CD4-positive, alpha-beta T cell (primary cell): ENCODE measurements around the gene CASP9. TPM values are rescaled to one million over a fixed set of nuclear protein-coding genes. Genes with fewer than 3 reads are reported as not detected.

Source experiments
- ATAC-seq: fragments of 200-7000 bp; cut with Tn5 transposase; one replicate; pipeline ENCODE4 v1.10.0; 2022; ENCODE audit warnings: mild to moderate bottlenecking; ENCODE audit not compliant: poor library complexity
- CTCF ChIA-PET: fragments of 350-600 bp; sonication (Branson Sonifier 250); formaldehyde crosslinking; loops from one replicate; lab custom pipeline; 2021; ENCODE audit warnings: antibody characterized with exemption, inconsistent platforms; lab: Charles Lee
- POLR2A ChIA-PET: fragments of 350-600 bp; sonication (Branson Sonifier 250); formaldehyde crosslinking; loops from one replicate; lab custom pipeline; 2021; ENCODE audit warnings: antibody characterized with exemption, inconsistent platforms; lab: Charles Lee
- DNase-seq, 14 experiments: peaks; one replicate each; pipeline ENCODE4 v3.0.0-alpha.2; 2013 to 2020; ENCODE audit warnings: mixed read lengths in 2 of 14
- H3K27ac ChIP-seq, 2 donors: one replicate each; pipeline versions ENCODE4 v1.5.1 to v1.7.0; 2013; ENCODE audit warnings: low read length in 2 of 2, low read depth in 1 of 2, mild to moderate bottlenecking in 1 of 2
- H3K27me3 ChIP-seq, 2 experiments: 1 replicate in 1 of 2; 2 replicates in 1 of 2; pipeline versions ENCODE4 v1.6.1 to v1.7.0; 2013; ENCODE audit warnings: low read length in 2 of 2, control low read depth in 1 of 2, mild to moderate bottlenecking in 1 of 2, moderate library complexity in 1 of 2; ENCODE audit not compliant: insufficient read depth in 2 of 2, control insufficient read depth in 1 of 2
- H3K36me3 ChIP-seq: one replicate; pipeline ENCODE4 v1.6.1; 2013; ENCODE audit warnings: low read length, control low read depth; ENCODE audit not compliant: insufficient read depth
- H3K4me1 ChIP-seq: one replicate; pipeline ENCODE4 v1.6.1; 2013; ENCODE audit warnings: low read length, control low read depth; ENCODE audit not compliant: insufficient read depth
- H3K4me3 ChIP-seq: one replicate; pipeline ENCODE4 v1.5.1; 2013; ENCODE audit warnings: mild to moderate bottlenecking, low read length, moderate library complexity
- H3K9me3 ChIP-seq, 2 experiments: 1 replicate in 1 of 2; 2 replicates in 1 of 2; pipeline versions ENCODE4 v1.6.1 to v1.7.0; 2013; ENCODE audit warnings: low read length in 2 of 2, mild to moderate bottlenecking in 2 of 2, control low read depth in 1 of 2, moderate library complexity in 1 of 2; ENCODE audit not compliant: control insufficient read depth in 1 of 2, insufficient read depth in 1 of 2
- H3K27ac Mint-ChIP-seq: one replicate; pipeline ENCODE4 v1.8.0; 2020; ENCODE audit warnings: mixed read lengths
- H3K27me3 Mint-ChIP-seq: one replicate; pipeline ENCODE4 v1.8.0; 2021; ENCODE audit warnings: mixed read lengths
- H3K36me3 Mint-ChIP-seq: one replicate; pipeline ENCODE4 v1.8.0; 2021; ENCODE audit warnings: low read depth, mixed read lengths
- H3K4me1 Mint-ChIP-seq: one replicate; pipeline ENCODE4 v1.8.0; 2021; ENCODE audit warnings: low read depth, mixed read lengths
- H3K4me3 Mint-ChIP-seq: one replicate; pipeline ENCODE4 v1.8.0; 2020; ENCODE audit warnings: mild to moderate bottlenecking, mixed read lengths
- H3K9me3 Mint-ChIP-seq: one replicate; pipeline ENCODE4 v1.8.0; 2020; ENCODE audit warnings: mixed read lengths
- CTCF ChIP-seq: fragments of 200-600 bp; IDR thresholded peaks from one replicate; pipeline ENCODE4 v1.8.0; 2022; ENCODE audit warnings: antibody characterized with exemption, mild to moderate bottlenecking
- intact Hi-C, 2 experiments: fragments of 100-400 bp; cut with DNase I in 1 of 2; cut with micrococcal nuclease in 1 of 2; formaldehyde crosslinking; loops; one replicate each; pipeline versions ENCODE4 v1.15.1 to v1.9.0; 2023 to 2025; cut with DNase I, micrococcal nuclease
- total RNA-seq, 174 experiments: library from RNA in 2 of 174; stranded (reverse) in 2 of 174; gene quantifications; one replicate each; pipeline ENCODE4 v1.2.3 and lab custom pipeline; 2021 to 2026

The CASP9 gene
- total RNA-seq, 2 experiments from 2014 or later: 15.7 to 18.0 TPM

- CTCF ChIA-PET: no interaction called here
- intact Hi-C loops: no loop called here
- Mint-ChIP-seq H3K27ac (no peak overlapping the region), H3K4me1 (no peaks in the 10 kb centered on the region), H3K4me3 (no peak overlapping the region), H3K36me3 (no peaks in the 10 kb centered on the region), H3K9me3 (no peaks in the 10 kb centered on the region), H3K27me3 (peaks cover 4% of the 10 kb centered on the region)
- Histone ChIP-seq H3K27ac (no peak overlapping the region), H3K27me3 (no peaks in the 10 kb centered on the region), H3K4me1 (peaks cover 6% of the 10 kb centered on the region), H3K4me3 (no peak overlapping the region), H3K36me3 (no peaks in the 10 kb centered on the region), H3K9me3 (peaks cover 0 to 4% of the 10 kb centered on the region in 2 experiments)
- POLR2A ChIA-PET: no interaction called here
- ATAC-seq (no peak), DNase-seq (no peak)
- TF ChIP-seq CTCF: no peak
Measured at GRCh38 chr1:15442119-15442518, 81.9 kb downstream of the CASP9 start.

Other genes with a start within 250 kb of the CASP9 start
- gene EFHD2, start 114.3 kb downstream of the CASP9 start, total RNA-seq: 10 to 100 TPM; 79.1 to 80.9 TPM
- 1 to 10 TPM in 1 of 2 experiments, under 1 TPM in 1; 0.41 to 1.2 TPM for gene CTRC, start 85.8 kb downstream of the CASP9 start, total RNA-seq
- not detected for gene CELA2A, start 67.5 kb downstream of the CASP9 start, total RNA-seq
- not detected for gene CELA2B, start 48.1 kb downstream of the CASP9 start, total RNA-seq
- gene DNAJC16, start 2.6 kb upstream of the CASP9 start, total RNA-seq: 10 to 100 TPM in 1 of 2 experiments, 1 to 10 TPM in 1; 8.2 to 10.4 TPM
- gene AGMAT, start 60.8 kb upstream of the CASP9 start, total RNA-seq: 1 to 10 TPM; 3.8 to 4.6 TPM
- 10 to 100 TPM; 24.2 to 29.9 TPM for gene DDI2, start 93.2 kb upstream of the CASP9 start, total RNA-seq
- gene PLEKHM2, start 160.1 kb upstream of the CASP9 start, total RNA-seq: 10 to 100 TPM; 77.5 to 82.0 TPM
- gene SLC25A34, start 212.0 kb upstream of the CASP9 start, total RNA-seq: 1 to 10 TPM; 1.9 to 2.8 TPM
- not detected for gene TMEM82, start 218.3 kb upstream of the CASP9 start, total RNA-seq
- under 1 TPM in 1 of 2 experiments, not detected in 1; 0.50 TPM for gene FBLIM1, start 234.6 kb upstream of the CASP9 start, total RNA-seq